GM23248 (cell line): ENCODE results near the gene COX6B1.

Experiments used
- EZH2 ChIP-seq: fragments of 200-600 bp; sonication (generic); IDR thresholded peaks from 2 replicates; pipeline ENCODE4 v1.6.1; 2018; ENCODE audit warnings: antibody characterized with exemption, mild to moderate bottlenecking; ENCODE audit not compliant: insufficient read depth, poor library complexity, severe bottlenecking
- EZH2phosphoT487 ChIP-seq: fragments of 200-600 bp; sonication (generic); IDR thresholded peaks from 2 replicates; pipeline ENCODE4 v1.6.1; 2018; ENCODE audit warnings: antibody characterized with exemption, moderate library complexity, mild to moderate bottlenecking, low read depth; ENCODE audit not compliant: insufficient read depth

DNA sequence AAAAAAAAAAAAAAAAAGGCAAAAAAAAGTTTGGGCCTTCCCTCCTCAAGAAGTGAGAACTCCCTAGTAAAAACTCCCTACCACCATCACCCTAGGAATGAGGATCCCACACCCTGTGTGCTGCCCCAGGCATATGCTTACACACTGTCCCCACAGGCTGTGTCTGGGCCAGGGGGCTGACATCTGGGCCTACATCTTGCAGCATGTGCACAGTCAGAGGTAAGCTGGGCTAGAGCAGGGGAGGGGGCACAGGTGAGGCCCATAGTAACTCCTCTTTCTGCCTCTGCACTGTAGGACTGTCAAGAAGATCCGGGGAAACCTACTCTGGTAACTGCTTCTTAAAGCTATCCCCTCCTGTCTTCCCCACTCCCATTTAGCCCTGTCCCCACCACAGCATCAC, 34.5 kb upstream of the COX6B1 start:
- TF ChIP-seq EZH2: no peak
- TF ChIP-seq EZH2phosphoT487: no peak
